GM21576 (cell line): Measurements from ENCODE around the gene SPINK6.

Experiments used
- ATAC-seq: cut with Tn5 transposase; IDR thresholded peaks from one replicate; pipeline ENCODE4 v1.9.1; 2021; ENCODE audit warnings: mild to moderate bottlenecking, moderate library complexity; ENCODE audit not compliant: unreplicated experiment

Gene SPINK6

DNA sequence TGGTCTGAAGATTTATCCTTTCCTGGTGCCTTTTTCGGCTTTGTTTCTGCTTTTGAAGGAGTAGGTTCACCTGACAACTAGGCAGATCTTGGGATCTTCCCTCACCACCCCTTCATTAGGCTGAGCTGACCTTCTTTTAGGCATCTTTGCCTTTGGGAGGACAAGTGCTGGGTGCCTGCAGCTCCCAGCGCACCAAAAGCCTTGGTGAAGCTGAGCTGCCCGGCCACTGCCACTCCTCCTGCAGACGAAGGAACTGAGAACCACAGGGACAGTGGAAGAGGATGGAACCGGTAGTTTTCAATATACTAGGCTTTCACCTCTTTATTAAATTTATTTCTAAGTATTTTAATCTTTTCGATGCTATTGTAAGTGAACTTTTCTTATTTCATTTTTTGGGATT, 18.7 kb downstream of the SPINK6 start:
- ATAC-seq = no peak

DNA sequence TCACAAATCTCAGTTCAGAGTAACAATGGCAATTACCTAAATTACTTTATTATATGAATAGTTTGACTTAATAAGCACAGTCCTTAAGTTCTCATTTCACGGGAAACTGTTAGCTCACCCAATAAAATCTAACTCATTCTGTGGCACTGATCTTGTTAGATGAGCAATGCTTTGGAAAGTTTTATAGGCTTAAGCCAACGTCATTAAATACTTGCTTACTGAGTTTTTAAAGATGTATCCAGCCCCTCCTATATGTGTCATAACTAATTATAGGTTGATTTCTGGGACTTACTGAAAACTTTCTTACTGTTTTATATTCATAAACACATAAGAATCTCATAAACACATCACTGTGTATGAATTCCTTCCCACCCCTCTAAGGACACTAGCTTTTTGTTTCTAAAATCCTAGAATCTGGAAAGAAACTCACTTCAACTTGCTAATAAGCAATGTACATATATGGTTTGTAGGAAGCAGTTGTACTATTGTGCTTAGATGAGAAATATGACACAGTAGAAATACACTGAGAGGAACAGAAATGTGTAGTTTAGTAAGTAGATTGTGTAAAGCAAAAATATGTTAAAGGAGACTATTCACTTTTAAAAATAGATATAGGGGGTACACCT, 21.4 kb downstream of the SPINK6 start:
- no peak for ATAC-seq

DNA sequence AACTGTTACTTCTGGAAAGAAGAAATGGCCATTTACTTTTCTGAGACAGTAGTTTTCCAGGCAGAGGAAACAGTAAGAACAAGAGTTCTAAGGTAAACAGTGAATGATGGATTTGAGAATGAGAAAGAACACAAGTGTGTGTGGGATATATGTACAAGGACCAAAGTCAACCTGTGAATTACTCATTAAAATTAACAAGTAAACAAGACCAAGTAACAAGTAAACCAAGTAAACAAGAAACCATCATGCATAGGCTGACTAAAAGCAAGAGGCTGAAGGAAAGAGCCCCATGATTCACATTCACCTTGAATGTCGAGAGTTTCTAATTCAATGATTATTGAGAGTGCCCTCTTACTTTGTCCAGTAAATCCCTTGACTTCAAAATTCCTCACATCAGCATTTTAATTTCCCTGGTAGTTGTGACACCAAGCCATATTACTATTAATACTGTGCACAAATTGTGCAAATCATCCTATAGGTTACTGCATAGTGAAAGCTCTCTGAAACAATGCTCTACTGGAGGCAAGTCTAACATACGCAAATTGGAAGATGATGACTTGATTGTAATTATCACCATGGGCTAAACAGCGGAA, 25.6 kb downstream of the SPINK6 start:
- no peak for ATAC-seq

DNA sequence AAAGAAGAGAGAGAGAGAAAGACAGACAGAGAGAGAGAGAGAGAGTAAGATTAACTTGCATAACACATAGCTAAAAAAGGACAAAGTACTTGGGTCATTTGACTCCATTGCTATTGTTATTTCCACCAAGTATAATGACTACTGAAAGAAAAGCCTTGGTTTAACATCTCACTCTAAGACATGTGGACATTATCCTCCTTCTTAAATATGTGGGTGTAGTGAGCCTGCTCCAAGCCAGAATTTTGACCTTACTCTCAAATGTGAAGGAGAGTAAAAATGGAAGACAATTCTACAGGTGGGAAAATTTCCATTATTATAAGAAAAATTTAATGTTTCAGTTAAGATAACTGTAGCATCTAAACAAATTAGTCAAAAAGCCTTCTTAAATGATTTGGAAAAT, 27.0 kb downstream of the SPINK6 start:
- ATAC-seq = no peak

DNA sequence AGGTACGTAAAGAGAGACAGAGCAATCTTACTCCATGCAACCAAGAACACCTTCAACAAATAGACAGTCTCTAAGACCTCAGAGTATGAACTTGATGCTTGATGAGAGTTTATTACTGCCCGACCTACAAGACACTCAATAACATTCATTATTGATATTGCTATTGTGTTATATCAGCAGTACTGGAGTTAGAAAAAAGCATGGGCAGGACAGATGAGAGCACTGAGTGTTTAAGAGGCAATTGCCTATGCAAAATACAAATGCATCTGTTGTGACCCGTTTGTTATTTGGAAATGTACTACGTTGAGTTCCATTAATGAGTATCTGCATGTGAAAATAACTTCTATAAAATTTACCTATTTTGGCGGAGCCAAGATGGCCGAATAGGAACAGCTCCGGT, 27.4 kb downstream of the SPINK6 start:
- ATAC-seq = no peak

DNA sequence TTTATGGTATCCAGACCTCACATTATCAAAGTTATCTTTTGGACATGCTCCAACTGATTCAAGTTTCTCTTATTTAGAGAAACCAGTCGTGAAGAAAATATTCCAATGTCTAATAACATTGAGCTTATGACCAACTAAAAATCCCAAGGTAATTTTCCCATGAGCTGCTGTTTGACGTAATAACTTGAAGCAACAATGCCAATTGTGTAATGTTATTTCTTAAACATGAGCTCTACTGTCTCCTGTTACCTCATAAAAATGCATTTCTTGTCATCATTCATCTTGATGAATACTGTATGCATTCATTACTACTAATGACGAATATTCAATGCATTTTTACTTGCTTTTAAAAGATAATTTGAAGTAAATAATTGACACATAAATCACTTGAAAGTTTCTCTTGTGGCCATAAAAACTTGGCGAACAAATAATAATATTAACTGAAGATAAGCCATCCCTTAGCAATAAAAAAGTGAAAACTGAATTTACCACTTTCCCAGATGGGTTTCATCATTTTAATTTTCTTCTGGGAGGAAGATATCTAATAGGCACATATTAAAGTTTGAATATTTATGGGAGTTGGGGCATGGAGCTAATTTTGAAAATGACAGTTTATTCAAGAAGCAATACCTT, 35.1 kb downstream of the SPINK6 start:
- no peak for ATAC-seq

DNA sequence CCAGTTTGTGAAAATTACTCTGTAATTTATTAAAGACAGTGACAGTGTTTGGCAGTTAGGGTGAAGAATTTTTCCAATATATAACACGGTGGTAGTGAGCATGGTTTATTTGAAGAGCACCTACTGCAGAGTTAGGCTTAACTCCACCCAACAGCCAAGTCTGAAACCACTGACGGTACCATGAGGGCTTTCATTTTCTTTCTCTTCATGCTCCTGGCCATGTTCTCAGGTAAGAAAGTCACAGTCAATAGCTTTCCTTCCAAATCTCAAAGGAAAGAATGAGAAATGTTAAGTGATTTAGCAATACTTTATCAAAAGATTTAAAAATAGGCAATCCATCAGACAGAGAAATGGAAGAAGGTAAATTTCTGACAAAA, 35.6 kb downstream of the SPINK6 start, which contains the start of gene MARCOL:
Gene MARCOL, plus strand, starts transcription at position 108 of the 377 bp plus-strand sequence. Its CDS starts 73 bp downstream, at position 181.
- no peak for ATAC-seq

DNA sequence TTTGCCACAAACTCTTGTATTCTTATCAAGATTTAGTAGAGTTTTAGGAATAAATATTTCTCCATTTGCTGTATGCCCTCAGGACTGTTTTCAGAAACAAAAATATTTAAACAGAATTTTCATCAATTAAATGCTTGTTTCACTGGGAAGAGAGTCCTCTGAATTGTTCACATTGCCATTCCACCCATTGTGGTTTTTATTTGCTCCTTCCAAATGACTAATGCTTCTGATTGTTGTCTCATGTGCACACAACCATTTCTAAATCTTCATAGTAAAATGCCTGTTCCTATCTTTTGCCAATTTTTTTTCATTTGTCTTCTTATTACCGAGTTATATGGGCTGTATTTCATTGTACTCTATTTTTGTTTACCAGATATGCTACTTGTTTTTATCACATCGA, 46.1 kb downstream of the SPINK6 start:
- ATAC-seq = no peak

DNA sequence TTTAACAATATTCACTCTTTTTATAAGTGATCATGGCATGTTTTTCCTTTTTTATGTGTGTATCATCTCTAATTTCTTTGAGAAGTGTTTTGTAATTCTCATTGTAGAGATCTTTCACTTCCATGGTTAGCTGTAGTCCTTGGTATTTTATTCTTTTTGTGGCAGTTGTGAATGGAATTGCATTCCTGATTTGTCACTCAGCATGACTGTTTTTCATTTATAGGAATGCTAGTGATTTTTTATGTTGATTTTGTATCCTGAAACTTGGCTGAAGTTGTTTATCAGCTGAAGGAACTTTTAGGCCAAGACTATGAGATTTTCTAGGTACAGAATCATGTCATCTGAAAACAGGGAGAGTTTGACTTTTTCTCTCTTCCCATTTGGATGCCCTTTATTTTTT, 52.6 kb downstream of the SPINK6 start:
- no peak for ATAC-seq

DNA sequence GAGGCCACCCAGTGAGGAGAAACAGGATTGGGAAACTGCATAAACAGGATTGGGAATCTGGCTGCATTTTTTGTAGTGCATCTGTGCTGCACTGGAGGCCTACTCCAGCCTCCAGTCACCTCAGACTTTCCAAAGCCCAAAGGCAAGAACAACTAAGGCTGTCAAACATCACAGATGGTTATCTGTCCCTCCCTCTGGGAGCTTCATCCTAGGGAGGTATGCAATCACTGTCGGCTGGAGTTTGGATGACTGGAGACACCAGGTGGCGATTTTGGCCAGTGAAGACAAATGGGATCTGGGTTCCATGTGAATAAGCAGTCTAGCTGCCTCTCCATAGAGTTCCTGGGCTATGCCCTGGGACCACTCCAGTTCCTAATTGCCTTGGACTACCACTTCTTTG, 56.4 kb downstream of the SPINK6 start:
- ATAC-seq = no peak

DNA sequence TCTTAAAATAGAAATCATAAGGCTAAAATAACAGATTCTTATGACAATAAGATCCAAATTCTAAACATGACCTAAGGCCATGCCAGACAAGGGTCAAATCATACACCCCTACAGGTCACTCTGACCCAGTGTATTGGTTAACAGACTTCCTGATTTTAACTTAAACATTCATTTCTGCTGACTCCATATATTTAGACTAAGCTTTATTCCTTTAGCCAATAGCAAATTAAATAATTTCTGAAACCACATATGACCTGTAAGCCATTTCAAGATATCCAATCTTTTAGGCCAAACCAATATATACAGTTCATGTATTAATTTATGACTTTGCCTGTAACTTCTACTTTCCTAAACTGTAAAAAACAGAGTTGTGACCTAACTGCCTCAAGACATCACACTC, 58.4 kb downstream of the SPINK6 start:
- no peak for ATAC-seq
